ENCODE measurements around the gene ULK4. TPM values are rescaled to one million over a fixed set of nuclear protein-coding genes. Genes with fewer than 3 reads are reported as not detected.

Gene ULK4
- total and polyA plus RNA-seq, 2 experiments from 2014 or later, result 1.8 to 3.7 TPM

DNA sequence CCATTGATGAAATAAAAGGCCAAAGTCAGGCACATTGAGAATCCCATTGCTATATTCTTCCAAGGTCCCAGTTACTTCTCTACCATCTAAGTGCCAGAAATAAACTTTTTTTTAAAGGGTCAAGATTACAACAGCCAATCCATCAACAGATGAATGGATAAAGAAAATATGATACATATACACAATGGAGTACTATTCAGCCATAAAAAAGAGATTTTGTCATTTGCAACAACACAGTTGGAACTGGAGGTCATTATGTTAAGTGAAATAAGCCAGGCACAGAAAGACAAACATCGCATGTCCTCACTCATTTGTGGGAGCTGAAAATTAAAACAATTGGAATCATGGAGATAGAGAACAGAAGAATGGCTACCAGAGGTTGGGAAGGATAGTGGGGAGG, 25.5 kb downstream of the ULK4 start:
- Histone ChIP-seq H3K4me1 (ENCODE audit: low read depth) (no peaks in the 10 kb centered on the region), H3K27ac (no peak overlapping the region), H3K36me3 (no peaks in the 10 kb centered on the region), H3K27me3 (no peaks in the 10 kb centered on the region), H3K4me3 (no peak overlapping the region), H3K9me3 (ENCODE audit: low read depth) (no peaks in the 10 kb centered on the region)
- no peak for DNase-seq (ENCODE audit: low read depth in 1 of 2, low spot score in 1 of 2)
- TF ChIP-seq, protein P1, sequence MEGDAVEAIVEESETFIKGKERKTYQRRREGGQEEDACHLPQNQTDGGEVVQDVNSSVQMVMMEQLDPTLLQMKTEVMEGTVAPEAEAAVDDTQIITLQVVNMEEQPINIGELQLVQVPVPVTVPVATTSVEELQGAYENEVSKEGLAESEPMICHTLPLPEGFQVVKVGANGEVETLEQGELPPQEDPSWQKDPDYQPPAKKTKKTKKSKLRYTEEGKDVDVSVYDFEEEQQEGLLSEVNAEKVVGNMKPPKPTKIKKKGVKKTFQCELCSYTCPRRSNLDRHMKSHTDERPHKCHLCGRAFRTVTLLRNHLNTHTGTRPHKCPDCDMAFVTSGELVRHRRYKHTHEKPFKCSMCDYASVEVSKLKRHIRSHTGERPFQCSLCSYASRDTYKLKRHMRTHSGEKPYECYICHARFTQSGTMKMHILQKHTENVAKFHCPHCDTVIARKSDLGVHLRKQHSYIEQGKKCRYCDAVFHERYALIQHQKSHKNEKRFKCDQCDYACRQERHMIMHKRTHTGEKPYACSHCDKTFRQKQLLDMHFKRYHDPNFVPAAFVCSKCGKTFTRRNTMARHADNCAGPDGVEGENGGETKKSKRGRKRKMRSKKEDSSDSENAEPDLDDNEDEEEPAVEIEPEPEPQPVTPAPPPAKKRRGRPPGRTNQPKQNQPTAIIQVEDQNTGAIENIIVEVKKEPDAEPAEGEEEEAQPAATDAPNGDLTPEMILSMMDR (IDR thresholded peaks at IDR 0.05; ENCODE audit: low read depth, low read length), result no peak

DNA sequence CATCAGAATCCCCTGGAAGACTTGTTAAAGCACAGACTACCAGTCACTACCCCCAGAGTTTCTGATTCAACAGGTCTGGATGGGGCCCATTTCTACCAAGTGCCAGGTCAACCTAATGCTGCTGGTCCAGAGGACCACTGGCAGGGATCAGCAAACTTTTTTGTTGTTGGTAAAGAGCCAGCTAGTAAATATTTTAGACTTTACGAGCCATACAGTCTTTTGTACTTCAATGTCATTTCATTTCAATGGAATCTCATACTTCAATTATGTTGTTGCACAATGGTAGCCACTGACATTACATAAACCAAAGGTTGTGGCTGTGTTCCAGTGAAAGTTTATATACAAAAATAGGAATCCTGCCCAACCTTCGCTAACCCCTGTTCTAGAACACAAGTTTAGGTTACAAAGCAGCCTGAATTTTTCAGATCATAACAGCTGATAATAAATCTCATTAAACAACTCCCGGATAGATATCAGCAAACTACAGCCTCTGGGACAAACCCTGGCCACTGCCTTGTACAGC, 28.7 kb downstream of the ULK4 start:
- Histone ChIP-seq H3K4me3 (no peak overlapping the region), H3K36me3 (no peaks in the 10 kb centered on the region), H3K4me1 (ENCODE audit: low read depth) (no peaks in the 10 kb centered on the region), H3K9me3 (ENCODE audit: low read depth) (no peaks in the 10 kb centered on the region), H3K27ac (no peak overlapping the region), H3K27me3 (no peaks in the 10 kb centered on the region)
- peak in 1 of 2 donors; percentile 81 for DNase-seq (ENCODE audit: low read depth in 1 of 2, low spot score in 1 of 2)
- TF ChIP-seq, protein P1 (IDR thresholded peaks at IDR 0.05; ENCODE audit: low read depth, low read length), result no peak

DNA sequence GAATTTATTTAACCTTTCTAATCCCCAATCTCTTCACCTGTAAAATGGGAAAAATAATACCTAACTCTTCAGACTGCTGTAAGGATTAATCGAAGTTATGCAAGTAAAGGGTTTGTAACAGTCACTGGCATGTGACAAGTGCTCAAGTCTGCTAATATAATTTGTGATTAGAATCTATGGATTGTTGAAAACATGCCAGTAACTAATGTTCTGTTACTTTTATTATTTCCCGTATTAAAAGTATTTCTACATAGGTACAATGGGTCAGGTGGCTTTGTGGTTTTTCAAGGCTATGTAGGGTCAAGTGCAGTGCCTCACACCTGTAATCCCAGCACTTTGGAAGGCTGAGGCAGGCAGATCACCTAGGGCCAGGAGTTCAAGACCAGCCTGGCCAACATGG, 29.4 kb downstream of the ULK4 start:
- Histone ChIP-seq H3K27me3 (no peaks in the 10 kb centered on the region), H3K4me3 (no peak overlapping the region), H3K36me3 (no peaks in the 10 kb centered on the region)

DNA sequence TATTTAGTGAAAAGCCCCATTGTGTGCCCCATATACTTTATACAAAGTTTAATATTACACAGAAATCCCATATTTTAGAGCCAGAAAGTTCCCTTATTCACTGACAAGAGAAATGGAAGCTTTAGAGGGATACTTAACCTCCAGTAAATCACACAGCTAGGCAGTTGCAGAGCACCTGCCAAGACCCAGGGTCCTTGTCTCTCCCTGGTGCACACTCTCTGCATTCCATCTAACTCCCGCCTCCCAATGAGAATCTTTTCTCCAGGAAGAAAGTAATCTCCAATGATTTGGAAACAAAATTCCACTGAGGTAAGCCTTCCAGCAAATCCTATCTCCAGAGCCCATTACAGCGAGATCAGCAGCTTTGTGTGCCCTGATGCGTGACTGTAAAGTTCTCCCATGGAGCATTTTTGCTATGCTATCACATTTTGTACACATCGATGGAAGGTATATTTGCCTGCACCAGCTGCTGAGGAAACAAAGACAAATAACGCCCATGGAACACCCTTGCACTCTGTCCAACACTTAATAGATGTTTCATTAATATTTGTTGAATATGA, 41.4 kb downstream of the ULK4 start:
- Histone ChIP-seq H3K36me3 (no peaks in the 10 kb centered on the region), H3K27me3 (no peaks in the 10 kb centered on the region), H3K9me3 (ENCODE audit: low read depth) (no peaks in the 10 kb centered on the region), H3K4me1 (ENCODE audit: low read depth) (no peaks in the 10 kb centered on the region), H3K27ac (no peak overlapping the region), H3K4me3 (no peak overlapping the region)
- TF ChIP-seq, protein P1 (IDR thresholded peaks at IDR 0.05; ENCODE audit: low read depth, low read length), result no peak
- DNase-seq (ENCODE audit: low read depth in 1 of 2, low spot score in 1 of 2), result no peak

More for the DNA sequence above, 29.4 kb downstream of the ULK4 start:
- Histone ChIP-seq H3K27ac (no peak overlapping the region), H3K9me3 (ENCODE audit: low read depth) (no peaks in the 10 kb centered on the region), H3K4me1 (ENCODE audit: low read depth) (no peaks in the 10 kb centered on the region)
- TF ChIP-seq, protein P1 (IDR thresholded peaks at IDR 0.05; ENCODE audit: low read depth, low read length), result no peak
- DNase-seq (ENCODE audit: low read depth in 1 of 2, low spot score in 1 of 2), result no peak

- H3K9me3 ChIP-seq (ENCODE audit: low read depth), result no peaks in the 10 kb centered on the region
- no peak overlapping the region for H3K4me3 ChIP-seq
- no peaks in the 10 kb centered on the region for H3K27me3 ChIP-seq
- no peak overlapping the region for H3K27ac ChIP-seq
- TF ChIP-seq, protein P1 (IDR thresholded peaks at IDR 0.05; ENCODE audit: low read depth, low read length), result no peak
- no peaks in the 10 kb centered on the region for H3K4me1 ChIP-seq (ENCODE audit: low read depth)
- DNase-seq (ENCODE audit: low read depth in 1 of 2, low spot score in 1 of 2), result no peak
- H3K36me3 ChIP-seq, result no peaks in the 10 kb centered on the region
Observed at GRCh38 chr3:41915353-41915752, 46.5 kb downstream of the ULK4 start.

Measured in cardiac muscle cell (in vitro differentiated cells and primary cell).